ENCODE measurements around the gene TTC17.

The TTC17 gene

DNA sequence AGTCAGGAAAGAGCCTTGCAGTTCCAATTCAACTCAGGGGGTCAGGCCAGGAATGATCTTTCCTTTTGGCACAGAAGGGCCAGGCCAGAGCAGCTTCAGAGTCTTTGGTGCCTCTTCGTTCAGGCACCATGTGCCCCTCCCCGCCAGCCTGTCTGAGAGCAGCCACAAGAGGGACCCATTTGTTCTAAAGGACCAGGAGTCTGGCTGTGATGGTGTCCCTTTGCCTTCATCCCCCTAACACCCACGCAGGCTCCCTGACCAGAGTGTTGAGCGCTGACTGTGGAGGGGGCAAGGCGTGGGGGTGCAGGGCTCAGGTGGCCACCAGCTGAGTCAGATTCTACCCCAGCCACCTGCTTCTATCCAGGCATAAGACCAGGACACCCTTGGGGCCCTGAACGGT, 156.4 kb downstream of the TTC17 start:
- no peaks in the 10 kb centered on the region for H3K36me3 Mint-ChIP-seq (ENCODE audit: low read depth)
- no peaks in the 10 kb centered on the region for H3K27me3 Mint-ChIP-seq (ENCODE audit: low read depth)
- no peak overlapping the region for H3K27ac Mint-ChIP-seq
- H3K4me1 Mint-ChIP-seq (ENCODE audit: low read depth), result no peaks in the 10 kb centered on the region
- H3K9me3 Mint-ChIP-seq, result peaks cover under 1% of the 10 kb centered on the region
- no peak overlapping the region for H3K4me3 Mint-ChIP-seq

DNA sequence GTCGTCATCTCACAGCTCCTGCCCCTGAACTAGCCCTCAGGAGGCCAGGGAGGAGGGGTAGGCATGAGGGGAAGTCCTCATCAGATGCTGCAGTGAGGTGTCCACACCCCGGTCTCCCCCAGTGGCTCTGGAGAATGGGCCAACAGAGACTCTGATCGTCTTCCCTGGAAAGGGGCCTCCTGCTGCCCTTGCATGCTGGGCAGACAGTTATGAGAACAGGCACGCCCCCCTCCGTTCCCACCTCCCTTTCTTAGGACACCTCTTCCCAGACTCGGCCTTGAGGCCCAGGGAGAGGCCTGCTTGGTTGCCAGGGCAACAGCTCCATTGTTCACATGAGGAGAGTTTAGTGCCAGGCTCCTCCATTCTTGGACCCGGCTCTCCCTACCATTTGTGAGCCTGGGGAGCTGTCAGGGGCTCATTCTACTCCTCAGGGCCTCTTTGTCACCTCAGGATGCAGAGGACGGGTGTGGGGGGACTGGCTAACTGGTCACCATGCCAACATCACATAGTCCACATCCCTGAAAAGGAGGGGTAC, 157.7 kb downstream of the TTC17 start:
- no peaks in the 10 kb centered on the region for H3K27me3 Mint-ChIP-seq (ENCODE audit: low read depth)
- no peak overlapping the region for H3K4me3 Mint-ChIP-seq
- no peak overlapping the region for H3K27ac Mint-ChIP-seq
- no peaks in the 10 kb centered on the region for H3K36me3 Mint-ChIP-seq (ENCODE audit: low read depth)
- no peaks in the 10 kb centered on the region for H3K4me1 Mint-ChIP-seq (ENCODE audit: low read depth)
- peaks cover 13% of the 10 kb centered on the region for H3K9me3 Mint-ChIP-seq

DNA sequence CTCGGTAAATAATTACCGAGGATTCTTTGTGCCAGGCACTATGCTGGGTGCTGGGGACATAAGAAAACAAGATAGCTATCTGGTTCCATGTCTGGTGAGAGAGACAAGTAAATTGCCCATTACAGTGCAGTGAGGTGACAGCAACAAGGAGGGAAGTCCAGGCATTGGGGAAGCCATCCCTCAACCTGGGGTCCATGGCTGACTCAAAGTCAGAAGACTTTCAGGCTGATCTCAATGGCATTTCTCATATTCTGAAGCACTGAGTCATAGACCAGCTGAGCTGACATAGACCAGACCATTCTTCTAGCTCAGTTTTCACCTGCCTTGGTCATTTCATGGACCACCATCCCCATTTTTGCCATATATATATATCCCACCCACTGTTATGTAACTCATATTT, 158.8 kb downstream of the TTC17 start:
- H3K36me3 Mint-ChIP-seq (ENCODE audit: low read depth), result no peaks in the 10 kb centered on the region
- H3K9me3 Mint-ChIP-seq, result peaks cover 13% of the 10 kb centered on the region
- H3K4me1 Mint-ChIP-seq (ENCODE audit: low read depth), result no peaks in the 10 kb centered on the region
- H3K4me3 Mint-ChIP-seq, result no peak overlapping the region
- H3K27me3 Mint-ChIP-seq (ENCODE audit: low read depth), result no peaks in the 10 kb centered on the region
- no peak overlapping the region for H3K27ac Mint-ChIP-seq

DNA sequence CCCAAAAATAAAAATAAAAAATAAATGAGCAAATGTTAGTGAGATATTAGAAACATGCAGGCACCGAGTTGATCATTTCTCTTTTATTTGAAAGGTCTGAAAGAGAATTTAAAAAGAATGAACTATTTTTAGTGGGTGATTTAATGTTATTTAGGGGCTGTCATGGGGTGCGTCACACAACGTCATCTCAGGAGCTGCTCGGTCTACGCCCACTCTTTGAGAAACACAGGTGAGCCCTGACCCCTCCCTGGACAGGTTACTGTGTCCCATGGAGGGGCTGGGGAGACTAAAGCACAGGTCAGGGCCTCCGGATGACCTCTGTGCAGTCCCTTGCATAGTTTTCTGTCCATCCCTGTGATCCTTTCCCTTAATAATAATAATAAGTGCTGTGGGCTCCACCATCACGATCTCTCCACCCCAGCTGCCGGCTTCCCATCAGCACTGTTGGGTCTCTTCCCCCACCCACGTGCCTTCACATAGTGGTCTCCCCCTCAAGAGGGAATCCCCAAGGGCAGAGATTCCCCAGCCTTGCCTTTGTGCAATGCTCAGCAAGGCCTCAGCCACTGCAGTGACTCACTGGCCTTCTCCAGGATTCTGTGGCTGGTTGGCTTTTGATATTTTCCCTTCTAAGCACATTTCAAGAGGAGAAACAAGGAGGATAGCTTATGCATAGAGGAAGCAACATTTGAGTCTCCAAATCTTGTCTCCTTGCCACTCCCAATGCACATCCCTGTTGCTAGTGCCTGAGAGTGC, 159.9 kb downstream of the TTC17 start:
- peaks cover 13% of the 10 kb centered on the region for H3K9me3 Mint-ChIP-seq
- H3K27ac Mint-ChIP-seq, result no peak overlapping the region
- no peaks in the 10 kb centered on the region for H3K27me3 Mint-ChIP-seq (ENCODE audit: low read depth)
- no peaks in the 10 kb centered on the region for H3K36me3 Mint-ChIP-seq (ENCODE audit: low read depth)
- H3K4me1 Mint-ChIP-seq (ENCODE audit: low read depth), result no peaks in the 10 kb centered on the region
- no peak overlapping the region for H3K4me3 Mint-ChIP-seq

DNA sequence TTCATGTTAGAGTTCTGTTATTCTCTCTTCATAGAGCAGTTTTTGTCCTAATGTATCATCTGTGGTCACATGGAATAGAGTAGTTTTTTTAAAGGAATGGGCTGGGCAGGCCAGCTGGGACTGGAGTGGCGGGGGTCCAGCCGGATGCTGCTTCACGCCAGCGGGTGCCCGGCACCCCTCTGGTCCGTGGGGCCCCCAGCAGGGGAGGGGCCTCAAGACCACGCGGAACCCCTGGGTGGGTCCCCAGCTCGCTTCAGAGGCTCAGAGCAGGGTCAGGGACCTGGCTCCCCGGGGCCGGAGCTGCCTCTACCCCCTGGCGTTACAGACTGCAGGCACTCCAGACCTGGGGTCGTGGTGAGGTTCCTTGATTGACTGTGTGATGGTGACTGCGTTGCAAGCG, 162.8 kb downstream of the TTC17 start:
- Mint-ChIP-seq H3K4me1 (ENCODE audit: low read depth) (no peaks in the 10 kb centered on the region), H3K27ac (no peak overlapping the region), H3K36me3 (ENCODE audit: low read depth) (no peaks in the 10 kb centered on the region), H3K9me3 (peaks cover 13% of the 10 kb centered on the region), H3K27me3 (ENCODE audit: low read depth) (no peaks in the 10 kb centered on the region), H3K4me3 (no peak overlapping the region)

DNA sequence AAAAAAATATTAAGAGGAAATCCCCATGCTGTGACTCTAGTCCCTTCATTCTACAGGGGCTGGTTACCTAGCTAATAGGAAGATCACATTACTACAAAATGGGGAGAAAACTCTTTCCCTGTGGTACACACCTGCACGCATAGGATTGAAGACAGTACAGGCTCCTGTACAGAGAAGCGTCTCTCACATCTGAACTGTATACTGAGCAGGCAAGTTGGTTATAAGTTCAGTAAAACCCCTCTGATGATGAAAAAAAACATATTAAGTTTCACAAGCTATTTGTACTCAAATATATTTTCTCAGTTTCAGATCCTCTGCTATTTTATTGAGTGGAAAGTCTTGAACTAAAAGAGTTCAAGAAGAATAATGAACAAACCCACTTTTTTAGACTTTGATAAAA, 164.9 kb downstream of the TTC17 start:
- Mint-ChIP-seq H3K9me3 (peaks cover 13% of the 10 kb centered on the region), H3K27me3 (ENCODE audit: low read depth) (no peaks in the 10 kb centered on the region), H3K27ac (no peak overlapping the region)

DNA sequence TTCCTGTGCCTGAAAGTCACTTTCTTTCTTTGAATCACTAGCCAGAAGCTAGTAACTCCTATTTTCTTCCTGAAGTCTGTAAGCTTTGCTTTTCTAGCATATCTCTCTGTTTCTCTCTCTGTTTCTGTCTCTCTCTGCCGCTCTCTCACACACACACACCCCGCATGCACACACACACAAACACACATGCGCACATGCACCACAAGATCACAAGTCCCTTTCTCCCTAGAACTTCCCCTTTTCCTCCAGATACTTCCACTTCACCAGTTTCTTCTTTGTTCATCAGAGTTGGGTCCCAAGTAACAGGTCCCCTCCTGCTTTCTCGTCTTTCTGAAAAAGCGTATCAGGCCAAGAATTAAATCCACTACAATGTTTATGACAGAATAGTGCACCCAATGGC, 173.3 kb downstream of the TTC17 start:
- H3K9me3 Mint-ChIP-seq, result no peaks in the 10 kb centered on the region
- no peaks in the 10 kb centered on the region for H3K36me3 Mint-ChIP-seq (ENCODE audit: low read depth)
- H3K4me3 Mint-ChIP-seq, result no peak overlapping the region
- peaks cover 3% of the 10 kb centered on the region for H3K27me3 Mint-ChIP-seq (ENCODE audit: low read depth)
- H3K27ac Mint-ChIP-seq, result no peak overlapping the region
- no peaks in the 10 kb centered on the region for H3K4me1 Mint-ChIP-seq (ENCODE audit: low read depth)

More for the DNA sequence above, 164.9 kb downstream of the TTC17 start:
- Mint-ChIP-seq H3K4me1 (ENCODE audit: low read depth) (no peaks in the 10 kb centered on the region), H3K36me3 (ENCODE audit: low read depth) (no peaks in the 10 kb centered on the region), H3K4me3 (no peak overlapping the region)

DNA sequence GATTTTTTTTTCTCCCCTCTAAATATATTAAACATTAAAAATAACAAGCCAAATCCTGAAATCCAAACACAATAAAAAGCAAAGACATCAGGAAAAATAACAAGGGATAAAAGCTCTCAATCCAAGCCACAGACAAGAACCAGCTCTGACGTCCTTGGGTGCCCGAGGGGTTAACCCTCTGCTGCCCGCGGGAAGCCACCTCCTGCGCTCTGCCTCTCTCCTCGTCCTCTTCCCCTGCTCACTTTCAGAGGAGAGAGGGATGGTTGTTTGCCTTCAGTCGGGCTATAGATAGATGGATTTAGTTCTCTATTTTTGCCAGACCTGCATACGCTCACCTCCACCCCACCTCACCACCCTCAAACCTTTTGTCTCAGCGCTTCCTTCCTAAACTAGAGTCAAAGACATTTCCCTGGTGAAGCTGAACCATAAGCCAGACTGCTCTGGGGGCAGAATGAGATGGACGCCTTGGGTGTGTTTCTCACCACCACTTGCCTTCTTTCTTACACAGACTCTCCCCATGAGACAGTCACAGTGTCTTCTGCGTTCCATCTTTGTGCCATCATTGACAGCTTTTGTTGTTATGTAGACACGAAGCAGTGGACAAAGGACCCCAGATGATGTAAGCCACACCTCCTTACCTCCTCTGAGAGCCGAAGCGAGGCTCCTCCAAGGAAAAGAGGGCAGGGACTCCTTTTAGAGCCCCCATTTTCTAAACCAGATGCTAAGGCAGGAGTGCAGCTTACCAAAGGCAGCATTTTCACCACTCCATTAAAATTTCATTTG, 179.3 kb downstream of the TTC17 start:
- Mint-ChIP-seq H3K27ac (no peak overlapping the region), H3K27me3 (ENCODE audit: low read depth) (peaks cover 12% of the 10 kb centered on the region), H3K4me1 (ENCODE audit: low read depth) (no peaks in the 10 kb centered on the region), H3K4me3 (no peak overlapping the region), H3K36me3 (ENCODE audit: low read depth) (no peaks in the 10 kb centered on the region), H3K9me3 (no peaks in the 10 kb centered on the region)

DNA sequence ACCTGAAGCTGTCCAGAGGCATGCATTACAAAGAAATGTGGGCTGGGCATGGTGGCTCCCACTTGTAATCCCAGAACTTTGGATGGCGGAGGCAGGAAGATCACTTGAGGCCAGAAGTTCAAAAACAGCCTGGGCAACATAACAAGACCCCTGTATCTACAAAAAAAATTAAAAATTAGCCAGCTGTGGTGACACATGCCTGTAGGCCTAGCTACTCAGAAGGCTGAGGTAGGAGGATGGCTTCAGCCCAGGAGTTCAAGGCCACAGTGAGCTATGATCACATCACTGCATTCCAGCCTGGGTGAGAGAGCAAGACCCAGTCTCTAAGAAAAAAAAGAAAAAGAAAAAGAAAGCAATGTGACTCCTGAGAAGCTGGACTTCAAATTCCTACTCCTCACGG, 183.3 kb downstream of the TTC17 start:
- H3K36me3 Mint-ChIP-seq (ENCODE audit: low read depth), result no peaks in the 10 kb centered on the region
- no peak overlapping the region for H3K27ac Mint-ChIP-seq
- no peak overlapping the region for H3K4me3 Mint-ChIP-seq
- no peaks in the 10 kb centered on the region for H3K9me3 Mint-ChIP-seq
- H3K27me3 Mint-ChIP-seq (ENCODE audit: low read depth), result peaks cover 23% of the 10 kb centered on the region
- H3K4me1 Mint-ChIP-seq (ENCODE audit: low read depth), result no peaks in the 10 kb centered on the region

DNA sequence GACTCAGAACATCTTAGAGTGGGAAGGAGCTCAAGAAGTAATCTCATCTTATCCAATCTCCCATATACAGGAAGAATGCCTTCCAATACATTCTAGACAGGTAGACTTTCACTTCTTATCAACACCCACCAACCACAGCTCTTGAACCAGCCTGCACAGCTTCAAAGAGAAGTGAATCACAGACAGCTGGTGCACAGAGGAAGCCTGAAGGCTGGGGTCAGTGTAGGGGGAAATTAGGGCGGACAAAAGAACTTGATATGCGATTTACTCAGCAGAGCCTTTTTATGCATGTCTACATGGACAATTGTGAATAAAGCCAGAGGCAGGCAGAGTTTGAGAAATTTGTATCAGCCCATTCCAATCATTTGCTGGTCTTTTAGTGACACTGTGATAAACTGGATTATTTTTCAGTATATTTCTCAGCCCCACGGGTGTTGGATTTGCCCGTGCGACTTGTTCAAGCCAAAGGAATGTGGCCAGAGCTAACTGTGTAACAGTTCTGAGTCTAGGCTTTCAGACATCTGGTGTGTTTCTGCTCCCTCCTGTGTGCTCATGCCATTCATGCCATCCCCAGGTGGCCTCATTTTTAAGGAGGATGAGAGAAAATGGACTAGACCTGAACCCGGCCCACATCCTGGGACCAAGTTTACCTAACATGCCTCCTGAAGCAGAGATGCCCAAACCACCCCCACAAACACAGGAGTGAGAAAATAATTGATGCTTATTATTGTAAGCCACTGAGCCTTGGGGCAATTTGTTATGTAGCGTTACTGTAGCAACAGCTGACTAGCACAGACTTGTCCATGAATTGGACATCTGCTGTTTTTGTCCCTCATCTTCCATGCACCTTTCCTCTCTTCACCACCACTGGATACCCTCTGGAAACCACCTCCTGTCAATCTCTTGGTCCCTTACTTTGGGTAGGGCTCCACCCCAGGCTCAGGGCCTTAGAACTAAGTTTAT, 184.3 kb downstream of the TTC17 start:
- Mint-ChIP-seq H3K27ac (no peak overlapping the region), H3K36me3 (ENCODE audit: low read depth) (no peaks in the 10 kb centered on the region), H3K27me3 (ENCODE audit: low read depth) (peaks cover 17% of the 10 kb centered on the region), H3K9me3 (no peaks in the 10 kb centered on the region), H3K4me1 (ENCODE audit: low read depth) (no peaks in the 10 kb centered on the region), H3K4me3 (no peak overlapping the region)
